Mammary epithelial cell (primary cell): ENCODE results near the gene OR6C6.

Source experiments
- EZH2 ChIP-seq: IDR thresholded peaks from 2 replicates; pipeline ENCODE4 v1.6.1; 2012; ENCODE audit warnings: low read length, inconsistent platforms, borderline replicate concordance
- TF ChIP-seq, protein P1 (sequence below), 2 donors: IDR thresholded peaks in 1 of 2; conservative IDR thresholded peaks in 1 of 2; 2 replicates each; pipeline ENCODE4 v1.5.1; 2011 to 2012; ENCODE audit warnings: inconsistent platforms in 2 of 2, low read length in 2 of 2, mild to moderate bottlenecking in 2 of 2, control low read depth in 1 of 2, low read depth in 1 of 2; ENCODE audit not compliant: insufficient read depth in 1 of 2; ENCODE audit errors: extremely low read depth in 1 of 2

DNA sequence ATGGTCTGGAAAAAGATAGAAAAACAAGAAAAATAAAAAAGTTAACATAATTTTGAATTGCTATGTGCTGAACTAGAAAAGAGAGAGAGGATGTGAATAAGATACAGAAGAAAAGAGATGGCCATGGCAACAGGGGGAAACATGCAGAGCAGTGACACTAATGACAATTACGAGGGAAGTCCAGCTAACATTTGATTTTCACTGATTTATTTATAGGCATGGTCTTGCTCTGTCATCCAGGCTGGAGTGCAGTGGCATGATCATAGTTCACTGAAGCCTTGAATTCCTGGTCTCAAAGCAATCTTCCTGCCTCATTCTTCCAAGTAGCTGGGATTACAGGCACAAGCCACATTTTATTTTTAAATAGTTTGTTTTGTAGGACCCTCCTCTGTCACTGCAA lies 50.2 kb downstream of the OR6C6 start:
- TF ChIP-seq, protein P1, sequence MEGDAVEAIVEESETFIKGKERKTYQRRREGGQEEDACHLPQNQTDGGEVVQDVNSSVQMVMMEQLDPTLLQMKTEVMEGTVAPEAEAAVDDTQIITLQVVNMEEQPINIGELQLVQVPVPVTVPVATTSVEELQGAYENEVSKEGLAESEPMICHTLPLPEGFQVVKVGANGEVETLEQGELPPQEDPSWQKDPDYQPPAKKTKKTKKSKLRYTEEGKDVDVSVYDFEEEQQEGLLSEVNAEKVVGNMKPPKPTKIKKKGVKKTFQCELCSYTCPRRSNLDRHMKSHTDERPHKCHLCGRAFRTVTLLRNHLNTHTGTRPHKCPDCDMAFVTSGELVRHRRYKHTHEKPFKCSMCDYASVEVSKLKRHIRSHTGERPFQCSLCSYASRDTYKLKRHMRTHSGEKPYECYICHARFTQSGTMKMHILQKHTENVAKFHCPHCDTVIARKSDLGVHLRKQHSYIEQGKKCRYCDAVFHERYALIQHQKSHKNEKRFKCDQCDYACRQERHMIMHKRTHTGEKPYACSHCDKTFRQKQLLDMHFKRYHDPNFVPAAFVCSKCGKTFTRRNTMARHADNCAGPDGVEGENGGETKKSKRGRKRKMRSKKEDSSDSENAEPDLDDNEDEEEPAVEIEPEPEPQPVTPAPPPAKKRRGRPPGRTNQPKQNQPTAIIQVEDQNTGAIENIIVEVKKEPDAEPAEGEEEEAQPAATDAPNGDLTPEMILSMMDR (conservative IDR thresholded peaks at IDR 0.05 in 1 of 2, IDR thresholded peaks at IDR 0.05 in 1 of 2; ENCODE audit: extremely low read depth in 1 of 2, insufficient read depth in 1 of 2, low read depth in 1 of 2, low read length in 2 of 2): no peak
- no peak for TF ChIP-seq EZH2
